A549 (cell line): ENCODE data around the gene EML4. TPM values are rescaled to one million over a fixed set of nuclear protein-coding genes. Genes with fewer than 3 reads are reported as not detected.

Source experiments
- ATAC-seq, 2 experiments: fragments of 200-7000 bp in 1 of 2; fragments of >200 bp in 1 of 2; cut with Nextera tagmentation in 1 of 2; cut with Tn5 transposase in 1 of 2; 3 replicates each; pipeline versions ENCODE4 v1.8.0 to v1.9.1; 2018 to 2020; ENCODE audit warnings: mild to moderate bottlenecking in 1 of 2, moderate library complexity in 1 of 2
- CTCF ChIA-PET: fragments of 300-600 bp; sonication (Branson Sonifier 250); formaldehyde crosslinking; extraction: SDS; loops from one replicate; lab custom pipeline; 2021; ENCODE audit warnings: antibody characterized with exemption, inconsistent platforms; lab: Yijun Ruan, JAX
- POLR2A ChIA-PET: fragments of 350-600 bp; formaldehyde crosslinking; extraction: SDS; loops from one replicate; lab custom pipeline; 2021; ENCODE audit warnings: antibody characterized with exemption, inconsistent platforms; lab: Yijun Ruan, JAX
- DNase-seq, 2 experiments: peaks; one replicate each; pipeline versions ENCODE4 v3.0.0 to v3.0.0-alpha.2; 2011 to 2016; ENCODE audit warnings: low read depth in 1 of 2, low spot score in 1 of 2
- FAIRE-seq: peaks from 2 replicates; lab custom pipeline; 2011; peaks lifted over from hg19 to GRCh38; lab: Jason Lieb, UNC
- H3K27ac ChIP-seq, 2 experiments: fragments of >200 bp; sonication (Bioruptor Twin); formaldehyde crosslinking; 3 replicates each; pipeline ENCODE4 v1.5.1; 2016 to 2017
- H3K4me1 ChIP-seq: fragments of >200 bp; sonication (Bioruptor Twin); formaldehyde crosslinking; 3 replicates; pipeline ENCODE4 v1.6.1; 2016
- H3K4me2 ChIP-seq: fragments of >200 bp; sonication (Bioruptor Twin); formaldehyde crosslinking; 3 replicates; pipeline ENCODE4 v1.6.1; 2016
- H3K4me3 ChIP-seq: fragments of >200 bp; sonication (Bioruptor Twin); formaldehyde crosslinking; 3 replicates; pipeline ENCODE4 v1.5.1; 2016
- H3K9me3 ChIP-seq: fragments of >200 bp; sonication (Bioruptor Twin); formaldehyde crosslinking; 3 replicates; pipeline ENCODE4 v1.6.1; 2016
- ATOH8 ChIP-seq: fragments of 250-450 bp; sonication (Bioruptor Pico); IDR thresholded peaks from 2 replicates; pipeline ENCODE4 v1.5.0; 2020; ENCODE audit warnings: low read depth, mild to moderate bottlenecking, moderate library complexity
- BHLHE40 ChIP-seq: IDR thresholded peaks from 2 replicates; pipeline ENCODE4 v1.6.1; 2012; ENCODE audit warnings: low read depth, low read length, inconsistent platforms
- CBX2 ChIP-seq: fragments of 200-600 bp; sonication (generic); IDR thresholded peaks from 2 replicates; pipeline ENCODE4 v1.6.1; 2016; ENCODE audit warnings: low read depth, mild to moderate bottlenecking, borderline replicate concordance
- EHF ChIP-seq: fragments of 250-450 bp; sonication (Bioruptor Pico); IDR thresholded peaks from 2 replicates; pipeline ENCODE4 v1.5.0; 2020; ENCODE audit warnings: mild to moderate bottlenecking
- FOSB ChIP-seq: fragments of 250-450 bp; sonication (Bioruptor Pico); IDR thresholded peaks from 2 replicates; pipeline ENCODE4 v1.5.0; 2020; ENCODE audit warnings: mild to moderate bottlenecking, moderate library complexity
- HDAC2 ChIP-seq: fragments of 200-600 bp; sonication (generic); IDR thresholded peaks from 2 replicates; pipeline ENCODE4 v1.6.1; 2016
- HEYL ChIP-seq: fragments of 250-450 bp; sonication (Bioruptor Pico); IDR thresholded peaks from 2 replicates; pipeline ENCODE4 v1.8.0; 2021; ENCODE audit warnings: mild to moderate bottlenecking, moderate library complexity
- HOXA7 ChIP-seq: fragments of 250-450 bp; sonication (Bioruptor Pico); IDR thresholded peaks from 2 replicates; pipeline ENCODE4 v1.5.0; 2020; ENCODE audit warnings: mild to moderate bottlenecking, moderate library complexity
- HOXB5 ChIP-seq: fragments of 250-450 bp; sonication (Bioruptor Pico); IDR thresholded peaks from 2 replicates; pipeline ENCODE4 v1.5.0; 2020; ENCODE audit warnings: mild to moderate bottlenecking, moderate library complexity
- JUNB ChIP-seq: fragments of >200 bp; sonication (Bioruptor Twin); formaldehyde crosslinking; IDR thresholded peaks from 2 replicates; pipeline ENCODE4 v1.6.1; 2016
- KDM1A ChIP-seq: fragments of 200-600 bp; sonication (generic); IDR thresholded peaks from 2 replicates; pipeline ENCODE4 v1.6.1; 2016; ENCODE audit warnings: low read depth, mild to moderate bottlenecking
- MAFK ChIP-seq: fragments of 450-650 bp; IDR thresholded peaks from 2 replicates; pipeline ENCODE4 v1.6.1; 2014; ENCODE audit not compliant: partially characterized antibody
- MAZ ChIP-seq: fragments of 150-350 bp; IDR thresholded peaks from 2 replicates; pipeline ENCODE4 v1.6.1; 2014; ENCODE audit warnings: antibody characterized with exemption, low read depth, low read length, borderline replicate concordance
- REST ChIP-seq: fragments of 200-600 bp; sonication (generic); IDR thresholded peaks from 2 replicates; pipeline ENCODE4 v1.6.1; 2016; ENCODE audit warnings: antibody characterized with exemption, mild to moderate bottlenecking, moderate library complexity
- RFX5 ChIP-seq: fragments of 450-650 bp; IDR thresholded peaks from 2 replicates; pipeline ENCODE4 v1.7.1; 2014; ENCODE audit warnings: antibody characterized with exemption, mild to moderate bottlenecking, moderate library complexity
- SMC3 ChIP-seq: fragments of >200 bp; sonication (Bioruptor Twin); formaldehyde crosslinking; IDR thresholded peaks from 3 replicates; pipeline ENCODE4 v1.6.1; 2018; ENCODE audit warnings: inconsistent platforms
- SREBF2 ChIP-seq: fragments of 450-650 bp; IDR thresholded peaks from 2 replicates; pipeline ENCODE4 v1.6.1; 2014; ENCODE audit warnings: mild to moderate bottlenecking, moderate library complexity
- TP53 ChIP-seq: fragments of 250-450 bp; sonication (Bioruptor Pico); IDR thresholded peaks from 2 replicates; pipeline ENCODE4 v1.5.0; 2021; ENCODE audit warnings: mild to moderate bottlenecking, moderate library complexity
- WGBS: methylation state at CpG from one replicate; pipeline ENCODE4 v1.1.6; 2017; ENCODE audit errors: missing lambda C conversion rate; 5-methylcytosine and 5-hydroxymethylcytosine counted together
- polyA plus RNA-seq, 4 experiments: library from polyadenylated mRNA; depleted of rRNA in 3 of 4; stranded (reverse); fragments of >200 nt; fragmentation: RNase III in 1 of 4; extraction: RNeasy Plus Mini Kit Qiagen cat#74134 plus additional on column Dnase treatment in 1 of 4; gene quantifications; 2 replicates in 3 of 4; 3 replicates in 1 of 4; pipeline ENCODE4 v1.2.3, GENCODE V29; 2011 to 2017
- TF ChIP-seq, protein P1 (sequence below): IDR thresholded peaks from 2 replicates; pipeline ENCODE4 v1.6.1; 2012; ENCODE audit warnings: low read depth, borderline replicate concordance
- TF ChIP-seq, protein P2 (sequence below): fragments of 450-650 bp; IDR thresholded peaks from 2 replicates; pipeline ENCODE4 v1.6.1; 2014; ENCODE audit warnings: antibody characterized with exemption
- TF ChIP-seq, protein P3 (sequence below): fragments of >200 bp; sonication (Bioruptor Twin); formaldehyde crosslinking; IDR thresholded peaks from 3 replicates; pipeline ENCODE4 v1.5.1; 2016

EML4 gene
- polyA plus RNA-seq, 2 of the 4 experiments (the other 2 are of a cell fraction): 34.6 to 130 TPM

GRCh38 chr2:42337356-42337820 is 168.2 kb downstream of the EML4 start:
- H3K4me2 ChIP-seq: no peak overlapping the region
- CTCF ChIA-PET: no interaction called here
- no peak overlapping the region for H3K4me3 ChIP-seq
- H3K27ac ChIP-seq: no peak overlapping the region
- TF ChIP-seq MAFK: no peak
- TF ChIP-seq RFX5: no peak
- TF ChIP-seq HEYL (CRISPR knock-in tag): no peak
- no peak for TF ChIP-seq ATOH8 (CRISPR knock-in tag)
- no peak for TF ChIP-seq FOSB (CRISPR knock-in tag)
- TF ChIP-seq HOXB5 (CRISPR knock-in tag): no peak
- TF ChIP-seq CBX2: no peak
- no peak for TF ChIP-seq JUNB
- no peak for TF ChIP-seq MAZ
- no peak for TF ChIP-seq TP53 (CRISPR knock-in tag)
- no peak for TF ChIP-seq SMC3
- TF ChIP-seq, protein P1, sequence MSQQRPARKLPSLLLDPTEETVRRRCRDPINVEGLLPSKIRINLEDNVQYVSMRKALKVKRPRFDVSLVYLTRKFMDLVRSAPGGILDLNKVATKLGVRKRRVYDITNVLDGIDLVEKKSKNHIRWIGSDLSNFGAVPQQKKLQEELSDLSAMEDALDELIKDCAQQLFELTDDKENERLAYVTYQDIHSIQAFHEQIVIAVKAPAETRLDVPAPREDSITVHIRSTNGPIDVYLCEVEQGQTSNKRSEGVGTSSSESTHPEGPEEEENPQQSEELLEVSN: no peak
- TF ChIP-seq EHF: no peak
- no peak for TF ChIP-seq BHLHE40
- TF ChIP-seq HOXA7 (CRISPR knock-in tag): no peak
- TF ChIP-seq HDAC2: no peak
- no peaks in the 10 kb centered on the region for H3K9me3 ChIP-seq
- H3K4me1 ChIP-seq: peaks cover 7% of the 10 kb centered on the region
- no peak for FAIRE-seq
- peak; percentile 28 to 44; a peak in 4 of 6 replicates for ATAC-seq
- POLR2A ChIA-PET: no interaction called here
- no peak for DNase-seq
- WGBS: 98% methylated on average over 5 of the region's 5 CpGs

- Histone ChIP-seq H3K4me1 (peaks cover 13% of the 10 kb centered on the region), H3K27ac (no peak overlapping the region), H3K4me3 (no peak overlapping the region), H3K9me3 (no peaks in the 10 kb centered on the region), H3K4me2 (no peak overlapping the region)
- 91% methylated on average over 28 of the region's 28 CpGs for WGBS
- CTCF ChIA-PET: interaction anchor here (2.8 to 3.9 kb wide), 2 partner anchors 10 to 244 kb away, joined by 12 to 20 read pairs; no protein-coding TSS in a partner anchor
- ATAC-seq (peak in 1 of 2 experiments; percentile 3; a peak in 1 of 6 replicates), FAIRE-seq (no peak), DNase-seq (no peak)
- TF ChIP-seq KDM1A: no peak
- no peak for TF ChIP-seq SREBF2
- TF ChIP-seq EHF: no peak
- TF ChIP-seq, protein P2, sequence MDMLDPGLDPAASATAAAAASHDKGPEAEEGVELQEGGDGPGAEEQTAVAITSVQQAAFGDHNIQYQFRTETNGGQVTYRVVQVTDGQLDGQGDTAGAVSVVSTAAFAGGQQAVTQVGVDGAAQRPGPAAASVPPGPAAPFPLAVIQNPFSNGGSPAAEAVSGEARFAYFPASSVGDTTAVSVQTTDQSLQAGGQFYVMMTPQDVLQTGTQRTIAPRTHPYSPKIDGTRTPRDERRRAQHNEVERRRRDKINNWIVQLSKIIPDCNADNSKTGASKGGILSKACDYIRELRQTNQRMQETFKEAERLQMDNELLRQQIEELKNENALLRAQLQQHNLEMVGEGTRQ: no peak
- TF ChIP-seq, protein P3, sequence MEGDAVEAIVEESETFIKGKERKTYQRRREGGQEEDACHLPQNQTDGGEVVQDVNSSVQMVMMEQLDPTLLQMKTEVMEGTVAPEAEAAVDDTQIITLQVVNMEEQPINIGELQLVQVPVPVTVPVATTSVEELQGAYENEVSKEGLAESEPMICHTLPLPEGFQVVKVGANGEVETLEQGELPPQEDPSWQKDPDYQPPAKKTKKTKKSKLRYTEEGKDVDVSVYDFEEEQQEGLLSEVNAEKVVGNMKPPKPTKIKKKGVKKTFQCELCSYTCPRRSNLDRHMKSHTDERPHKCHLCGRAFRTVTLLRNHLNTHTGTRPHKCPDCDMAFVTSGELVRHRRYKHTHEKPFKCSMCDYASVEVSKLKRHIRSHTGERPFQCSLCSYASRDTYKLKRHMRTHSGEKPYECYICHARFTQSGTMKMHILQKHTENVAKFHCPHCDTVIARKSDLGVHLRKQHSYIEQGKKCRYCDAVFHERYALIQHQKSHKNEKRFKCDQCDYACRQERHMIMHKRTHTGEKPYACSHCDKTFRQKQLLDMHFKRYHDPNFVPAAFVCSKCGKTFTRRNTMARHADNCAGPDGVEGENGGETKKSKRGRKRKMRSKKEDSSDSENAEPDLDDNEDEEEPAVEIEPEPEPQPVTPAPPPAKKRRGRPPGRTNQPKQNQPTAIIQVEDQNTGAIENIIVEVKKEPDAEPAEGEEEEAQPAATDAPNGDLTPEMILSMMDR: no peak
- TF ChIP-seq REST: no peak
- no peak for TF ChIP-seq BHLHE40
- no peak for TF ChIP-seq ATOH8 (CRISPR knock-in tag)
- POLR2A ChIA-PET: no interaction called here
Observed at GRCh38 chr2:42337846-42338566, 168.9 kb downstream of the EML4 start.
